GM21576 (cell line): ENCODE results near the gene MACF1.

Experiments used
- ATAC-seq: cut with Tn5 transposase; IDR thresholded peaks from one replicate; pipeline ENCODE4 v1.9.1; 2021; ENCODE audit warnings: mild to moderate bottlenecking, moderate library complexity; ENCODE audit not compliant: unreplicated experiment

Gene MACF1

GRCh38 chr1:39258146-39258924 is 53.8 kb downstream of the MACF1 start:
- no peak for ATAC-seq

GRCh38 chr1:39258925-39259244 is 54.4 kb downstream of the MACF1 start:
- no peak for ATAC-seq

GRCh38 chr1:39261712-39262221 is 57.3 kb downstream of the MACF1 start:
- ATAC-seq, result no peak

GRCh38 chr1:39262802-39263201 is 58.3 kb downstream of the MACF1 start:
- ATAC-seq, result no peak

- ATAC-seq, result no peak
These were observed 61.8 kb downstream of the MACF1 start for GRCh38 chr1:39266269-39266668.

- ATAC-seq, result no peak
These were observed 62.3 kb downstream of the MACF1 start for GRCh38 chr1:39266792-39267191.

- no peak for ATAC-seq
These were observed 63.7 kb downstream of the MACF1 start for GRCh38 chr1:39268112-39268581.

- ATAC-seq, result no peak
These were observed 64.4 kb downstream of the MACF1 start for GRCh38 chr1:39268906-39269305.

- ATAC-seq, result no peak
These were observed 64.9 kb downstream of the MACF1 start for GRCh38 chr1:39269349-39269748.

GRCh38 chr1:39269791-39270342 is 65.4 kb downstream of the MACF1 start:
- peak; percentile 73 for ATAC-seq

GRCh38 chr1:39270368-39270767 is 65.9 kb downstream of the MACF1 start:
- no peak for ATAC-seq

GRCh38 chr1:39272027-39272797 is 67.7 kb downstream of the MACF1 start:
- ATAC-seq, result peak; percentile 37

- no peak for ATAC-seq
These were observed 68.4 kb downstream of the MACF1 start for GRCh38 chr1:39272798-39273469.

- no peak for ATAC-seq
These were observed 71.5 kb downstream of the MACF1 start for GRCh38 chr1:39275836-39276507.

GRCh38 chr1:39277879-39278278 is 73.4 kb downstream of the MACF1 start:
- ATAC-seq, result no peak

- ATAC-seq, result no peak
These were observed 78.2 kb downstream of the MACF1 start for GRCh38 chr1:39282537-39283216.

- no peak for ATAC-seq
These were observed 79.4 kb downstream of the MACF1 start for GRCh38 chr1:39283858-39284257.

GRCh38 chr1:39287541-39287940 is 83.0 kb downstream of the MACF1 start:
- ATAC-seq, result no peak

GRCh38 chr1:39288735-39289465 is 84.4 kb downstream of the MACF1 start:
- ATAC-seq, result no peak
